H9 (cell line): Measurements from ENCODE around the gene SLC51B. TPM values are rescaled to one million over a fixed set of nuclear protein-coding genes. Genes with fewer than 3 reads are reported as not detected.

ENCODE experiments used
- DNase-seq: peaks from one replicate; pipeline ENCODE4 v3.0.0-alpha.2; 2017
- H2AFZ ChIP-seq: one replicate; pipeline ENCODE4 v1.6.1; 2013; ENCODE audit warnings: mild to moderate bottlenecking, low read length, control low read depth, moderate library complexity
- H2AK5ac ChIP-seq: 2 replicates; pipeline ENCODE4 v1.6.1; 2013; ENCODE audit warnings: low read length, control low read depth, mixed read lengths; ENCODE audit not compliant: insufficient read length
- H2BK120ac ChIP-seq: one replicate; pipeline ENCODE4 v1.6.1; 2013; ENCODE audit warnings: low read depth, mild to moderate bottlenecking, low read length, control low read depth, inconsistent platforms; ENCODE audit not compliant: poor library complexity, severe bottlenecking
- H2BK12ac ChIP-seq: 2 replicates; pipeline ENCODE4 v1.6.1; 2013; ENCODE audit warnings: low read length, control low read depth, mixed read lengths, low read depth; ENCODE audit not compliant: insufficient read length
- H2BK15ac ChIP-seq: 2 replicates; pipeline ENCODE4 v1.6.1; 2013; ENCODE audit warnings: low read depth, low read length, control low read depth
- H2BK20ac ChIP-seq: one replicate; pipeline ENCODE4 v1.6.1; 2013; ENCODE audit warnings: low read depth, mild to moderate bottlenecking, low read length, control low read depth, inconsistent platforms; ENCODE audit not compliant: poor library complexity, severe bottlenecking
- H2BK5ac ChIP-seq: 2 replicates; pipeline ENCODE4 v1.6.1; 2013; ENCODE audit warnings: low read length, control low read depth, mixed read lengths; ENCODE audit not compliant: insufficient read length
- H3K14ac ChIP-seq: 2 replicates; pipeline ENCODE4 v1.6.1; 2013; ENCODE audit warnings: low read length, control low read depth; ENCODE audit not compliant: insufficient read depth
- H3K18ac ChIP-seq: 2 replicates; pipeline ENCODE4 v1.6.1; 2013; ENCODE audit warnings: low read depth, mild to moderate bottlenecking, mixed read lengths, low read length, control low read depth; ENCODE audit not compliant: insufficient read length
- H3K23ac ChIP-seq: 2 replicates; pipeline ENCODE4 v1.6.1; 2013; ENCODE audit warnings: low read length, control low read depth, mixed read lengths, low read depth; ENCODE audit not compliant: insufficient read length
- H3K23me2 ChIP-seq: 2 replicates; pipeline ENCODE4 v1.6.1; 2013; ENCODE audit warnings: low read depth, mild to moderate bottlenecking, mixed read lengths, low read length, control low read depth; ENCODE audit not compliant: insufficient read length, poor library complexity, severe bottlenecking
- H3K27ac ChIP-seq: 2 replicates; pipeline ENCODE4 v1.5.1; 2013; ENCODE audit warnings: low read length, control low read depth, mixed read lengths, low read depth; ENCODE audit not compliant: insufficient read length
- H3K27me3 ChIP-seq: 2 replicates; pipeline ENCODE4 v1.6.1; 2013; ENCODE audit warnings: low read length, control low read depth, inconsistent platforms; ENCODE audit not compliant: insufficient read depth
- H3K4ac ChIP-seq: 2 replicates; pipeline ENCODE4 v1.6.1; 2013; ENCODE audit warnings: low read depth, mild to moderate bottlenecking, control low read depth, inconsistent platforms, low read length, moderate library complexity
- H3K4me1 ChIP-seq: 2 replicates; pipeline ENCODE4 v1.6.1; 2013; ENCODE audit warnings: low read length, control low read depth, inconsistent platforms; ENCODE audit not compliant: insufficient read depth
- H3K4me2 ChIP-seq: 2 replicates; pipeline ENCODE4 v1.6.1; 2013; ENCODE audit warnings: low read length, control low read depth, mixed read lengths; ENCODE audit not compliant: insufficient read length, insufficient read depth
- H3K56ac ChIP-seq: 2 replicates; pipeline ENCODE4 v1.6.1; 2013; ENCODE audit warnings: low read depth, mild to moderate bottlenecking, mixed read lengths, low read length, control low read depth; ENCODE audit not compliant: insufficient read length
- H3K79me1 ChIP-seq: 2 replicates; pipeline ENCODE4 v1.6.1; 2013; ENCODE audit warnings: low read depth, mild to moderate bottlenecking, moderate library complexity, low read length, control low read depth, inconsistent platforms; ENCODE audit not compliant: insufficient read depth, poor library complexity, severe bottlenecking
- H3K79me2 ChIP-seq: 2 replicates; pipeline ENCODE4 v1.6.1; 2013; ENCODE audit warnings: low read length, control low read depth, inconsistent platforms; ENCODE audit not compliant: insufficient read depth
- H3K9ac ChIP-seq: 2 replicates; pipeline ENCODE4 v1.6.1; 2013; ENCODE audit warnings: low read length, control low read depth, mixed read lengths; ENCODE audit not compliant: insufficient read length; ENCODE audit errors: extremely low read depth
- H3K9me3 ChIP-seq: one replicate; pipeline ENCODE4 v1.6.1; 2013; ENCODE audit warnings: low read depth, low read length, inconsistent platforms; ENCODE audit not compliant: control insufficient read depth
- H3T11ph ChIP-seq: one replicate; pipeline ENCODE4 v1.6.1; 2013; ENCODE audit warnings: mild to moderate bottlenecking, low read length, control low read depth, inconsistent platforms
- H4K20me1 ChIP-seq: one replicate; pipeline ENCODE4 v1.6.1; 2013; ENCODE audit not compliant: control insufficient read depth, insufficient read length, insufficient read depth
- H4K5ac ChIP-seq: 2 replicates; pipeline ENCODE4 v1.6.1; 2013; ENCODE audit warnings: low read depth, mild to moderate bottlenecking, mixed read lengths, low read length, control low read depth; ENCODE audit not compliant: insufficient read length
- H4K8ac ChIP-seq: replicated peaks from 2 replicates; pipeline ENCODE4 v1.6.1; 2013; ENCODE audit warnings: low read length, control low read depth, mixed read lengths, low read depth; ENCODE audit not compliant: insufficient read length
- H4K91ac ChIP-seq: 2 replicates; pipeline ENCODE4 v1.6.1; 2013; ENCODE audit warnings: low read depth, mild to moderate bottlenecking, moderate library complexity, mixed read lengths, low read length, control low read depth; ENCODE audit not compliant: insufficient read length
- H3K27ac Mint-ChIP-seq, 3 experiments: 2 replicates in 2 of 3; 3 replicates in 1 of 3; pipeline ENCODE4 v1.8.0; 2020 to 2021; ENCODE audit warnings: mixed read lengths in 3 of 3, mild to moderate bottlenecking in 1 of 3, moderate library complexity in 1 of 3
- H3K27me3 Mint-ChIP-seq: 2 replicates; pipeline ENCODE4 v1.8.0; 2021; ENCODE audit warnings: low read depth, mild to moderate bottlenecking, moderate library complexity, mixed read lengths
- H3K36me3 Mint-ChIP-seq, 3 experiments: 2 replicates in 2 of 3; 3 replicates in 1 of 3; pipeline ENCODE4 v1.8.0; 2020 to 2021; ENCODE audit warnings: low read depth in 3 of 3, mixed read lengths in 3 of 3; ENCODE audit not compliant: insufficient read depth in 1 of 3
- H3K4me1 Mint-ChIP-seq, 2 experiments: 2 replicates each; pipeline ENCODE4 v1.8.0; 2020; ENCODE audit warnings: mixed read lengths in 2 of 2
- H3K4me3 Mint-ChIP-seq, 2 experiments: 2 replicates in 1 of 2; 3 replicates in 1 of 2; pipeline ENCODE4 v1.8.0; 2020 to 2021; ENCODE audit warnings: mild to moderate bottlenecking in 2 of 2, mixed read lengths in 2 of 2, moderate library complexity in 1 of 2
- H3K9me3 Mint-ChIP-seq, 2 experiments: 2 replicates in 1 of 2; 3 replicates in 1 of 2; pipeline ENCODE4 v1.8.0; 2020; ENCODE audit warnings: mild to moderate bottlenecking in 2 of 2, mixed read lengths in 2 of 2, moderate library complexity in 1 of 2
- CTCF ChIP-seq: fragments of 200-600 bp; sonication (generic); conservative IDR thresholded peaks from 3 replicates; pipeline ENCODE4 v1.8.0; 2021; ENCODE audit warnings: antibody characterized with exemption, mild to moderate bottlenecking
- WGBS: extraction: QIAGEN DNeasy Blood & Tissue Kit; methylation state at CpG from one replicate; pipeline ENCODE4 v1.1.7; 2013; ENCODE audit warnings: missing lambda C conversion rate, low lambda C conversion rate, mixed read lengths; ENCODE audit not compliant: insufficient read length; ENCODE audit errors: extremely low coverage; 5-methylcytosine and 5-hydroxymethylcytosine counted together
- total RNA-seq: library from RNA; stranded (reverse); gene quantifications from 2 replicates; pipeline ENCODE4 v1.2.1, GENCODE V29; 2021

Gene SLC51B
- total RNA-seq, 1 experiment from 2014 or later = not detected

GRCh38 chr15:65056868-65057548, 11.8 kb downstream of the SLC51B start:
- Mint-ChIP-seq H3K9me3 (no peaks in the 10 kb centered on the region), H3K4me1 (no peaks in the 10 kb centered on the region), H3K27me3 (no peaks in the 10 kb centered on the region), H3K27ac (peak overlapping the region in 1 of 3 experiments; percentile 35; a peak in 3 of 7 replicates), H3K4me3 (no peak overlapping the region; a peak in 1 of 5 replicates), H3K36me3 (peaks cover 0 to 6% (median 4%) of the 10 kb centered on the region in 3 experiments; a peak in 3 of 7 replicates)
- Histone ChIP-seq H3K9ac (no peak overlapping the region), H2BK15ac (no peak overlapping the region), H3K4me2 (no peak overlapping the region), H2BK12ac (no peak overlapping the region), H4K20me1 (no peaks in the 10 kb centered on the region), H2BK120ac (no peak overlapping the region), H3K27me3 (no peaks in the 10 kb centered on the region), H3K4me1 (no peaks in the 10 kb centered on the region), H4K5ac (no peak overlapping the region), H3K27ac (no peak overlapping the region), H2AFZ (no peak overlapping the region), H4K91ac (no peak overlapping the region), H3T11ph (no peak overlapping the region), H3K14ac (no peak overlapping the region), H3K9me3 (no peaks in the 10 kb centered on the region), H3K79me1 (no peaks in the 10 kb centered on the region), H2AK5ac (no peak overlapping the region), H3K23me2 (no peaks in the 10 kb centered on the region), H4K8ac (no peak overlapping the region), H2BK5ac (no peak overlapping the region), H3K79me2 (no peaks in the 10 kb centered on the region), H3K18ac (no peak overlapping the region), H3K4ac (no peak overlapping the region), H3K23ac (no peak overlapping the region), H3K56ac (no peak overlapping the region), H2BK20ac (no peak overlapping the region)
- DNase-seq = no peak
- WGBS = no CpG with 5 or more reads among the region's 8 CpGs
- TF ChIP-seq CTCF = no peak
